Kidney (tissue), 14 donors: ENCODE results near the gene CEP72. TPM values are rescaled to one million over a fixed set of nuclear protein-coding genes. Genes with fewer than 3 reads are reported as not detected.
A peak's percentile ranks its signal among the peaks of the same experiment; 100 is the strongest.
"Not testable (repeated sequence)": the region's sequence is repeated elsewhere in the genome, so short reads cannot be mapped to it uniquely, and the experiment has no call there.

Experiments
- DNase-seq, 5 donors: peaks; one replicate each; pipeline ENCODE4 v3.0.0-alpha.2; 2013 to 2020
- FAIRE-seq: peaks from 2 replicates; lab custom pipeline; 2012; peaks lifted over from hg19 to GRCh38; lab: Jason Lieb, UNC
- H3K27ac ChIP-seq, 2 donors: one replicate each; pipeline ENCODE4 v1.7.0; 2013; ENCODE audit warnings: low read depth in 2 of 2, low read length in 2 of 2, inconsistent platforms in 1 of 2
- H3K27me3 ChIP-seq: one replicate; pipeline ENCODE4 v1.7.1; 2013; ENCODE audit warnings: low read length, inconsistent platforms; ENCODE audit not compliant: control insufficient read depth, insufficient read depth
- H3K36me3 ChIP-seq, 3 donors: one replicate each; pipeline versions ENCODE4 v1.7.0 to v1.7.1; 2013; ENCODE audit warnings: low read length in 3 of 3, control low read depth in 1 of 3, inconsistent platforms in 1 of 3; ENCODE audit not compliant: insufficient read depth in 3 of 3, control insufficient read depth in 2 of 3
- H3K4me1 ChIP-seq, 3 donors: one replicate each; pipeline versions ENCODE4 v1.7.0 to v1.7.1; 2013; ENCODE audit warnings: low read length in 3 of 3, inconsistent platforms in 1 of 3, low read depth in 1 of 3; ENCODE audit not compliant: control insufficient read depth in 2 of 3, insufficient read depth in 2 of 3
- H3K4me3 ChIP-seq, 3 donors: one replicate each; pipeline versions ENCODE4 v1.7.0 to v1.8.1; 2013; ENCODE audit warnings: low read length in 3 of 3, control low read depth in 1 of 3, inconsistent platforms in 1 of 3
- H3K9ac ChIP-seq, 3 donors: one replicate each; pipeline versions ENCODE4 v1.7.0 to v1.7.1; 2013; ENCODE audit warnings: low read length in 3 of 3, control low read depth in 1 of 3, inconsistent platforms in 1 of 3
- H3K9me3 ChIP-seq, 3 donors: one replicate each; pipeline versions ENCODE4 v1.7.0 to v1.7.1; 2013; ENCODE audit warnings: low read length in 3 of 3, control low read depth in 1 of 3, inconsistent platforms in 1 of 3; ENCODE audit not compliant: control insufficient read depth in 2 of 3, insufficient read depth in 1 of 3
- intact Hi-C: fragments of 100-400 bp; cut with DNase I; formaldehyde crosslinking; loops from one replicate; pipeline ENCODE4 v1.11.1; 2022
- polyA plus RNA-seq: library from polyadenylated mRNA; stranded (reverse); fragments of 350-450 nt; fragmentation: Illumina TruSeq; extraction: RNeasy Lipid Tissue Mini Kit (QIAGEN cat#74804); gene quantifications from one replicate; pipeline ENCODE4 v1.2.3, GENCODE V29; 2014; ENCODE audit warnings: low read depth, low replicate concordance; ENCODE audit not compliant: insufficient read depth
- total RNA-seq: library from RNA; stranded (reverse); fragmentation: NEBNext Ultra II Directional; extraction: Animal tissue kit (Norgen Biotek cat#: 25700); gene quantifications from one replicate; pipeline ENCODE4 v1.2.1, GENCODE V29; 2021
- TF ChIP-seq, protein P1 (sequence below): IDR thresholded peaks from 3 replicates; pipeline ENCODE4 v1.5.1; 2012; ENCODE audit warnings: mild to moderate bottlenecking, moderate library complexity, borderline replicate concordance; ENCODE audit not compliant: insufficient read depth; ENCODE audit errors: extremely low read depth
- donor health status: control.
- donor health status: control.
- donor health status: control.
- donor health status: control.
- donor health status: control.
- donor health status: DM: yes; HTN: yes; CAD: no.
- donor health status: Normal renal cell carcinoma (clear cell type).

Gene CEP72
- total and polyA plus RNA-seq, 2 donors from 2014 or later = 1.1 to 7.8 TPM

DNA sequence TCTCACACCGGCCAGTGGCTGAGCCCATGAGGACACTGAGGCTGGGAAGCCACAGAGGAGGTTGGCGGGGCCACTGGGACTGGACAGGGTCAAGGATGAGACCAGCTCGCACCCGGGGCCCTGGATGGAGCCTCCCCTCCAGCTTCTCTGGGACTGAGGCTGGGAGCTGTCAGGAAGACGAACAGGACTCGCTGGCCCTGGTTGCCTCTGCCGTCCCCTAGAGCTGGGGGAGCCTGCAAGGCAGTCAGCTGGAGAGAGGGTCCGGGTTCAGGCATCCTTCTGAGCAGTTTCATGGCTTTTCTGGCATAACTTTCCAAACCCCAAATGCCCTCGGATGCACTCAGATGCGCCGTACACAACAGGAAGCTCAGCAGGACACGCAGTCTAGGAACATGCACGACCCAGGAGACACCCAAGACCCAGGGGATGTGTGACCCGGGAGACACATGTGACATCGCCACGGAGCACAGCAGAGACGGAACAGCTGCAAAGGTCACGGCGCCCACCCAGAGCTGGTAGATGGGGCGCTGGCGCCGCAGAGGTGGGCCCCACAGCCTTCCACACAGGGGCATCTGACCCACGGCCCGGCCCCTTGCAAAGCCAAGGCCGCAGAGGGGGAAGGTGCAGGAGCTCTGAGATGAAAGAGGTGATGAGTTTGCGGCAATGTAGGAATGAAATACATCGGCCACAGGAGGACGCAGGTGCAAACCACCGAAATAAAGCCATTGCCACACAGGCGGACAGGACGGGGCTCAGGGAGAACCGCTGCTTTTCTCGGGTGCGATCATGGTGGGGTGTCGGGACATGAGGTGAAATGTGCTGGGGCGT lies 63.9 kb downstream of the CEP72 start:
- intact Hi-C loops = no loop called here
- Histone ChIP-seq H3K27ac (no peak overlapping the region), H3K4me3 (no peak overlapping the region), H3K27me3 (no peaks in the 10 kb centered on the region), H3K9ac (no peak overlapping the region), H3K9me3 (no peaks in the 10 kb centered on the region), H3K36me3 (no peaks in the 10 kb centered on the region), H3K4me1 (peaks cover 0 to 18% (median 4%) of the 10 kb centered on the region in 3 donors)
- DNase-seq (peak in 2 of 5 donors; percentile 43 to 67), FAIRE-seq (no peak)
- TF ChIP-seq, protein P1, sequence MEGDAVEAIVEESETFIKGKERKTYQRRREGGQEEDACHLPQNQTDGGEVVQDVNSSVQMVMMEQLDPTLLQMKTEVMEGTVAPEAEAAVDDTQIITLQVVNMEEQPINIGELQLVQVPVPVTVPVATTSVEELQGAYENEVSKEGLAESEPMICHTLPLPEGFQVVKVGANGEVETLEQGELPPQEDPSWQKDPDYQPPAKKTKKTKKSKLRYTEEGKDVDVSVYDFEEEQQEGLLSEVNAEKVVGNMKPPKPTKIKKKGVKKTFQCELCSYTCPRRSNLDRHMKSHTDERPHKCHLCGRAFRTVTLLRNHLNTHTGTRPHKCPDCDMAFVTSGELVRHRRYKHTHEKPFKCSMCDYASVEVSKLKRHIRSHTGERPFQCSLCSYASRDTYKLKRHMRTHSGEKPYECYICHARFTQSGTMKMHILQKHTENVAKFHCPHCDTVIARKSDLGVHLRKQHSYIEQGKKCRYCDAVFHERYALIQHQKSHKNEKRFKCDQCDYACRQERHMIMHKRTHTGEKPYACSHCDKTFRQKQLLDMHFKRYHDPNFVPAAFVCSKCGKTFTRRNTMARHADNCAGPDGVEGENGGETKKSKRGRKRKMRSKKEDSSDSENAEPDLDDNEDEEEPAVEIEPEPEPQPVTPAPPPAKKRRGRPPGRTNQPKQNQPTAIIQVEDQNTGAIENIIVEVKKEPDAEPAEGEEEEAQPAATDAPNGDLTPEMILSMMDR = no peak

DNA sequence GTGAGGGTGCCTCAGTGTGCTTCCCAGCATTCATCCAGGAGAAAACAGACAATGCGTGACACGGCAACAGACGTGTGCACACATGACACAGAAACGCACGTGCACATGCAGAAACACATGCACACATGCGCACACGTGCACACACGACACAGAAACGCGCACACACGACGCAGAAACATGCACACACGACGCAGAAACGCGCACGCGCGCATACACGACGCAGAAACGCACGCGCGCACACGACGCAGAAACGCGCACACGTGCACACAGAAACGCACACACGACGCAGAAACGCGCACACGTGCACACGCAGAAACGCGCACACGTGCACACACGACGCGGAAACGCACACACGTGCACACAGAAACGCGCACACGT lies 64.5 kb downstream of the CEP72 start:
- H3K36me3 ChIP-seq = no peaks in the 10 kb centered on the region
- no peaks in the 10 kb centered on the region for H3K27me3 ChIP-seq
- no peak overlapping the region for H3K4me3 ChIP-seq
- TF ChIP-seq, protein P1 = no peak
- H3K9me3 ChIP-seq = no peaks in the 10 kb centered on the region
- no peak overlapping the region for H3K9ac ChIP-seq
- peaks cover 0 to 17% (median 3%) of the 10 kb centered on the region in 3 donors for H3K4me1 ChIP-seq
- H3K27ac ChIP-seq = no peak overlapping the region
- intact Hi-C loops = no loop called here
- no peak for DNase-seq
- no peak for FAIRE-seq

DNA sequence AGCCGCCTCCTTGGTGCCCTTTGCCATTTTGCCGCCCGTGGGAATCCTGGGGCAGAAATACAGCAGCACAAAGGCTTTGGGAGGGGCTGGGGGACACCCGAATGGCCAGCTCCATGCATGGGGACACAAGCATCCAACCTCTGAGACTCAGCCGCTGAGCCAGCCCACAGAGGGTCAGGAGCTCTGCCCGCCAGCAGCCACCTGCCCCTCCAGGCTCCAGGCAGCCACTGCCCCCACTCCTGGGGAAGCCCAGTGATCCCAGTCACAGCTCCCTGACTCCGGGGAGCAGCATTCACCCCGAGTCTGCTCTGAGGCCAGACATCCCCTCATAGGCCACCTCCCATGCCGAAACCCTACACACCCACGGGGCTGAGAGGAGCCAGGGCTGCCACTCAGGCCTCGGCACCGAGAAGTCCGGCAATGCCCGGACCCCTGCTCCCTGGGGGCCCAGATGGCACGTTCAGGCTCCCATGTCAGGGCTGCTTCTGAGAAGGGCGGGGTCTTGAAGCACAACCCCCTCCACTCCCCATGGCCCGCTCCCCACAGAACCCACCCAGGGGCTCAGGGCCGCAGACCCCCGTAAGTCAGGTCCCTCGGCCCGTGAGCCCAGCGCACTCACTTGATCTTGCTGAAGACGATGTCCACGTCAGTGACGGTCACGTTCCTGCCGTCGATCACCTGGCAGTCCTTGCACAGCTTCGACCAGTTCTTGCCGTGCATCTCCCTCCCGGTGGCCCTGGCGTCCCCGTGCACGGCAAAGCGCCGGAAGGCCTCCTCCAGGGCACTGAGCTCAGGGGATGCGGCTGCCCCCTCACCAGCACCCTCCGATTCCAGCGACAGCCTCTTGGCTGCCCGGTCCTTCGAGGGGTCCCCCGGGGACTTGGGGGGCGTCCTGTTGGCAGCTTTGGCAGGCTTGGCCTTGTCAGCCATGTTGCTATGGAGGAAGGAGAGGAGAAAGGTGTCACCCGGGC lies 65.3 kb downstream of the CEP72 start:
- H3K27me3 ChIP-seq = no peaks in the 10 kb centered on the region
- no peak overlapping the region for H3K4me3 ChIP-seq
- DNase-seq (peak in 2 of 5 donors; percentile 41 to 72), FAIRE-seq (no peak)
- H3K9me3 ChIP-seq = no peaks in the 10 kb centered on the region
- no peak overlapping the region for H3K9ac ChIP-seq
- H3K27ac ChIP-seq = no peak overlapping the region
- no peaks in the 10 kb centered on the region for H3K36me3 ChIP-seq
- intact Hi-C loops = no loop called here
- TF ChIP-seq, protein P1 = no peak
- H3K4me1 ChIP-seq = peaks cover 0 to 10% (median 0%) of the 10 kb centered on the region in 3 donors

DNA sequence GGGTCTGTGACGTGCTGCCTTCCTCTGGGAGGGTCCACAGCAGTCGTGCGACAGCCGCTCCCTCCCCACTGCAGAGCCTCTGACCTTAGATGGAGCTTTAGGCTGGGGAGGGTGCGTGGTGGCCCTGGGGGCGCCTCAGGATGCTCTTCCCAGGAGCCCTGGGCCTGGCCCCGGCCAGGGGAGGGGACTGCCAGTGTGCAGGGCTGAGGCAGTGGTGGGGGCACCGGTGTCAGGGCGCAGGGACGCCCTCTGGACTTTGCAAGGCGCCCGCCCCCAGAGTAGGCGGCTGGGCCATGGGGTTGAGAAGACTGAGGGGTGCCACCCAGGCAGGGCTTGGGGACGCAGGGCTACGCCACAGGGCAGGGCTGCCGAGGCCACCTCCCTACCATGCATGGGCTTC lies 66.4 kb downstream of the CEP72 start:
- H3K27me3 ChIP-seq, H3K4me3 ChIP-seq, FAIRE-seq, H3K9me3 ChIP-seq, intact Hi-C loops, H3K36me3 ChIP-seq, H3K27ac ChIP-seq, H3K9ac ChIP-seq, H3K4me1 ChIP-seq: not testable (repeated sequence)
- DNase-seq = peak in 2 of 5 donors; percentile 41 to 46

DNA sequence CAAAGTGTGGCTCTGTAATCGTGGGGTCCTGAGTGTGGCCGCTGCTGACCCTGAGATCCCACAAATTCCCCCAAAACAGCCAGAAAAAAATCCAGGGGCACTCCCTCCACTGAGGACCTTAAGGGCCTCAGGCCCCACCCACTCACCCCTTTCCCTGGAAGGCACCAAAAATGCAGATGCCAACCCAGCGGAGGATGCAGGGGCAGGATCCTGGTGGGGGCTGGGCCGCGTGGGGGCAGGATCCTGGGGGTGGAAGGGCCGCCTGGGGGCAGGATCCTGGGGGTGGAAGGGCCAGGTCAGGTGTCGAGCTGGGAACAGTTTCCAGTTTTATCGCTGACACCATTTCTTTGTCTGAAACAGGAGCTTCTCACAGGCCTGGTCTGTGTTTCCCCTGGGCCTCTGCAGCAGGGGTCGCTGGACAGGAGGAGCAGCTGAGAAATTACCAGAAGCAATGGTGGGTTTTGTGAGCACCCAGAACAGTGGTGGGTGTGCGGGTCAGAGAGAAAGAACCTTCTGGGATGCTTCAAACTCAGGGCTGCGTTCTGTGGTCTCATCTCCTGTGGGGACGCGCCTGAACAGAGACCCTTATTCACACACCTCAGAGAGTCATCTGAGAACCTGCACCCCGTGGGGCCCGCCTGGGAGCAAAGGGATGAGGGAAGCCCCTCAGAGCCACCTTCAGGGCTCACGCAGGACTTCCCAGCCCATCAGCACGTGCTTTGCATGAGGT lies 67.2 kb downstream of the CEP72 start:
- H3K27me3 ChIP-seq, FAIRE-seq, H3K36me3 ChIP-seq, H3K4me1 ChIP-seq, H3K4me3 ChIP-seq, H3K9ac ChIP-seq, H3K9me3 ChIP-seq, intact Hi-C loops, H3K27ac ChIP-seq: not testable (repeated sequence)
- DNase-seq = peak in 2 of 5 donors; percentile 37 to 44
